Adrenal gland (tissue), 12 donors: ENCODE measurements around the gene THRB. TPM values are rescaled to one million over a fixed set of nuclear protein-coding genes. Genes with fewer than 3 reads are reported as not detected.

Source experiments
- DNase-seq, 7 donors: peaks; one replicate each; pipeline ENCODE4 v3.0.0-alpha.2; 2019 to 2020
- H3K27ac ChIP-seq, 5 donors: fragments of 200-600 bp; sonication (generic) in 4 of 5; 1 replicate in 3 of 5; 2 replicates in 2 of 5; pipeline versions ENCODE4 v1.5.1 to v1.8.0; 2016 to 2020; ENCODE audit warnings: mild to moderate bottlenecking in 1 of 5
- H3K27me3 ChIP-seq: fragments of 200-600 bp; 2 replicates; pipeline ENCODE4 v1.8.0; 2021
- H3K36me3 ChIP-seq, 2 donors: fragments of 200-600 bp; replicated peaks in 1 of 2; 1 replicate in 1 of 2; 2 replicates in 1 of 2; pipeline versions ENCODE4 v1.5.1 to v1.8.0; 2018 to 2022
- H3K4me1 ChIP-seq, 2 donors: fragments of 200-600 bp; replicated peaks in 1 of 2; 1 replicate in 1 of 2; 2 replicates in 1 of 2; pipeline versions ENCODE4 v1.5.1 to v1.8.0; 2018 to 2021
- H3K4me3 ChIP-seq, 4 donors: fragments of 200-600 bp; sonication (generic) in 3 of 4; one replicate each; pipeline ENCODE4 v1.5.1; 2016 to 2018
- H3K9me3 ChIP-seq, 3 donors: fragments of 200-600 bp; sonication (generic) in 1 of 3; replicated peaks in 1 of 3; 1 replicate in 2 of 3; 2 replicates in 1 of 3; pipeline versions ENCODE4 v1.5.1 to v1.8.0; 2016 to 2021
- CTCF ChIP-seq, 6 experiments: fragments of 450-650 bp in 4 of 6; fragments of 200-600 bp in 2 of 6; sonication (generic) in 1 of 6; IDR thresholded peaks; 1 replicate in 5 of 6; 2 replicates in 1 of 6; pipeline versions ENCODE4 v1.5.1 to v1.8.0; 2016 to 2021; ENCODE audit warnings: antibody characterized with exemption in 6 of 6, mild to moderate bottlenecking in 2 of 6, moderate library complexity in 1 of 6
- POLR2A ChIP-seq, 2 donors: fragments of 450-650 bp; IDR thresholded peaks; one replicate each; pipeline ENCODE4 v1.6.1; 2017; ENCODE audit warnings: antibody characterized with exemption in 2 of 2, mild to moderate bottlenecking in 2 of 2, moderate library complexity in 1 of 2
- WGBS, 4 donors: extraction: QIAGEN DNeasy Blood & Tissue Kit in 2 of 4; methylation state at CpG; one replicate each; pipeline versions ENCODE4 v1.1.5 to v1.1.7; 2013 to 2017; 5-methylcytosine and 5-hydroxymethylcytosine counted together
- intact Hi-C, 2 donors: fragments of 100-400 bp; cut with DNase I; formaldehyde crosslinking; loops; one replicate each; pipeline versions ENCODE4 v1.14.1 to v1.15.0; 2022 to 2023
- polyA plus RNA-seq, 3 donors: library from polyadenylated mRNA; stranded (reverse); fragments of 200-250 nt in 2 of 3; fragments of 350-450 nt in 1 of 3; fragmentation: Illumina TruSeq in 1 of 3; extraction: RNeasy Lipid Tissue Mini Kit (QIAGEN cat#74804) in 1 of 3; gene quantifications; one replicate each; pipeline ENCODE4 v1.2.3, GENCODE V29; 2013 to 2014
- total RNA-seq, 9 donors: library from RNA; depleted of rRNA in 4 of 9; stranded (reverse); fragments of >200 nt in 4 of 9; fragments of 120-200 nt in 1 of 9; fragmentation: NEBNext Ultra II Directional in 1 of 9; extraction: Animal tissue kit (Norgen Biotek cat#: 25700) in 1 of 9; gene quantifications; one replicate each; pipeline versions ENCODE4 v1.1.0 to v1.2.4, GENCODE V29; 2013 to 2023
- donor health status: healthy with polysubstance abuse.
- donor health status: Bipolar disorder and iron deficiency.
- donor health status: DM: yes; HTN: yes; CAD: no.
- donor health status: DM: no; HTN: no; CAD: no.
- donor health status: DM: no; HTN: no; CAD: no.
- donor health status: DM: yes; HTN: yes; CAD: no.

The THRB gene
- total and polyA plus RNA-seq, 12 donors = 3.0 to 30.7 (median 13.5) TPM

- WGBS, 4 donors = 93 to 98% (median 94%) methylated on average over 5 of the region's 5 CpGs
- Histone ChIP-seq H3K9me3 (no peaks in the 10 kb centered on the region), H3K4me1 (no peaks in the 10 kb centered on the region), H3K27me3 (no peaks in the 10 kb centered on the region), H3K36me3 (no peaks in the 10 kb centered on the region), H3K4me3 (no peak overlapping the region), H3K27ac (no peak overlapping the region)
- TF ChIP-seq CTCF (IDR thresholded peaks at IDR 0.05) (no peak), POLR2A (IDR thresholded peaks at IDR 0.05) (no peak)
- intact Hi-C loops = no loop called here
- no peak for DNase-seq
These were observed 365.1 kb downstream of the THRB start for GRCh38 chr3:24129549-24129948.

- H3K4me3 ChIP-seq = no peak overlapping the region
- WGBS, 4 donors = 75 to 83% (median 79%) methylated on average over 4 of the region's 4 CpGs
- H3K27ac ChIP-seq = no peak overlapping the region
- no peak for DNase-seq
- H3K9me3 ChIP-seq = no peaks in the 10 kb centered on the region
- no peaks in the 10 kb centered on the region for H3K36me3 ChIP-seq
- TF ChIP-seq CTCF (IDR thresholded peaks at IDR 0.05) = no peak
- TF ChIP-seq POLR2A (IDR thresholded peaks at IDR 0.05) = no peak
- no peaks in the 10 kb centered on the region for H3K27me3 ChIP-seq
- no peaks in the 10 kb centered on the region for H3K4me1 ChIP-seq
- intact Hi-C loops = no loop called here
These were observed 366.2 kb downstream of the THRB start for GRCh38 chr3:24128199-24129005.

- no peaks in the 10 kb centered on the region for H3K9me3 ChIP-seq
- peaks cover 0 to 7% of the 10 kb centered on the region in 2 donors for H3K4me1 ChIP-seq
- H3K27ac ChIP-seq = no peak overlapping the region
- WGBS, 4 donors = 80 to 94% (median 87%) methylated on average over 1 of the region's 1 CpG
- H3K4me3 ChIP-seq = no peak overlapping the region
- no peak for DNase-seq
- TF ChIP-seq CTCF (IDR thresholded peaks at IDR 0.05) (no peak), POLR2A (IDR thresholded peaks at IDR 0.05) (no peak)
- no peaks in the 10 kb centered on the region for H3K36me3 ChIP-seq
- intact Hi-C loops = no loop called here
- H3K27me3 ChIP-seq = no peaks in the 10 kb centered on the region
These were observed 371.1 kb downstream of the THRB start for GRCh38 chr3:24123596-24123995.

GRCh38 chr3:24120434-24120833 lies 374.2 kb downstream of the THRB start:
- Histone ChIP-seq H3K4me1 (peaks cover 0 to 7% of the 10 kb centered on the region in 2 donors), H3K27me3 (no peaks in the 10 kb centered on the region), H3K9me3 (no peaks in the 10 kb centered on the region), H3K27ac (no peak overlapping the region), H3K36me3 (no peaks in the 10 kb centered on the region), H3K4me3 (no peak overlapping the region)
- TF ChIP-seq POLR2A (IDR thresholded peaks at IDR 0.05) = no peak
- TF ChIP-seq CTCF (IDR thresholded peaks at IDR 0.05) = no peak
- no peak for DNase-seq
- intact Hi-C loops = no loop called here
- WGBS, 4 donors = 87 to 93% (median 89%) methylated on average over 3 of the region's 3 CpGs
